ENCODE measurements around the gene ADAM10. TPM values are rescaled to one million over a fixed set of nuclear protein-coding genes. Genes with fewer than 3 reads are reported as not detected.

ADAM10 gene
- total RNA-seq, 1 donor from 2014 or later: 147 TPM

GRCh38 chr15:58684036-58684710 is 65.3 kb downstream of the ADAM10 start:
- peaks cover 19% of the 10 kb centered on the region for H3K4me1 Mint-ChIP-seq (ENCODE audit: low read depth)
- TF ChIP-seq, protein P1, sequence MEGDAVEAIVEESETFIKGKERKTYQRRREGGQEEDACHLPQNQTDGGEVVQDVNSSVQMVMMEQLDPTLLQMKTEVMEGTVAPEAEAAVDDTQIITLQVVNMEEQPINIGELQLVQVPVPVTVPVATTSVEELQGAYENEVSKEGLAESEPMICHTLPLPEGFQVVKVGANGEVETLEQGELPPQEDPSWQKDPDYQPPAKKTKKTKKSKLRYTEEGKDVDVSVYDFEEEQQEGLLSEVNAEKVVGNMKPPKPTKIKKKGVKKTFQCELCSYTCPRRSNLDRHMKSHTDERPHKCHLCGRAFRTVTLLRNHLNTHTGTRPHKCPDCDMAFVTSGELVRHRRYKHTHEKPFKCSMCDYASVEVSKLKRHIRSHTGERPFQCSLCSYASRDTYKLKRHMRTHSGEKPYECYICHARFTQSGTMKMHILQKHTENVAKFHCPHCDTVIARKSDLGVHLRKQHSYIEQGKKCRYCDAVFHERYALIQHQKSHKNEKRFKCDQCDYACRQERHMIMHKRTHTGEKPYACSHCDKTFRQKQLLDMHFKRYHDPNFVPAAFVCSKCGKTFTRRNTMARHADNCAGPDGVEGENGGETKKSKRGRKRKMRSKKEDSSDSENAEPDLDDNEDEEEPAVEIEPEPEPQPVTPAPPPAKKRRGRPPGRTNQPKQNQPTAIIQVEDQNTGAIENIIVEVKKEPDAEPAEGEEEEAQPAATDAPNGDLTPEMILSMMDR (IDR thresholded peaks at IDR 0.05): no peak
- H3K4me3 Mint-ChIP-seq (ENCODE audit: unreplicated experiment): no peak overlapping the region
- H3K9me3 Mint-ChIP-seq (ENCODE audit: low read depth): no peaks in the 10 kb centered on the region
- H3K27ac Mint-ChIP-seq (ENCODE audit: unreplicated experiment): no peak overlapping the region
- no peak for DNase-seq (ENCODE audit: low spot score)
- H3K36me3 Mint-ChIP-seq (ENCODE audit: low read depth): no peaks in the 10 kb centered on the region
- H3K27me3 Mint-ChIP-seq (ENCODE audit: low read depth): no peaks in the 10 kb centered on the region

DNA sequence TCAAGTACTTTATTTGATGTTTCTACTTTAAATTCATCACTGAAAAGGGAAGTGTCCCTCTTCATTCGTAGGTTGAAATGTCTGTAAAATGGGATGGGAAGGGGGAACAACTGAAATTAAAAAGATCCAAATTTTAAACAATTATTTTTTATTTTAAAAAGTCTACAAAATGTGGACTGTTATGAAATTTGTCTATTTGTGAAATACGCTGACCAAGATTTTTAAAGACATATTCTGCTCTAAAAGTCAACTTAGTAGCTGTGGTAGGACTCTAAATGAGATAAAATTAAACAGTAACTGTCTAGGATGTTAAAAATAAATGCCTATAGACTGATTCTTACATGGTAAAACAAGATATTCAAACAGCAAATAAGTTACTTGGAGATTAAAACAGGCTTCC is 67.3 kb downstream of the ADAM10 start:
- TF ChIP-seq, protein P1 (IDR thresholded peaks at IDR 0.05): no peak
- Mint-ChIP-seq H3K4me1 (ENCODE audit: low read depth) (peaks cover 19% of the 10 kb centered on the region), H3K27ac (ENCODE audit: unreplicated experiment) (no peak overlapping the region), H3K27me3 (ENCODE audit: low read depth) (no peaks in the 10 kb centered on the region), H3K9me3 (ENCODE audit: low read depth) (no peaks in the 10 kb centered on the region), H3K4me3 (ENCODE audit: unreplicated experiment) (no peak overlapping the region), H3K36me3 (ENCODE audit: low read depth) (no peaks in the 10 kb centered on the region)
- DNase-seq (ENCODE audit: low spot score): no peak

- Mint-ChIP-seq H3K27me3 (ENCODE audit: low read depth) (no peaks in the 10 kb centered on the region), H3K4me3 (ENCODE audit: unreplicated experiment) (no peak overlapping the region), H3K4me1 (ENCODE audit: low read depth) (peaks cover 12% of the 10 kb centered on the region), H3K36me3 (ENCODE audit: low read depth) (no peaks in the 10 kb centered on the region), H3K9me3 (ENCODE audit: low read depth) (no peaks in the 10 kb centered on the region), H3K27ac (ENCODE audit: unreplicated experiment) (no peak overlapping the region)
- DNase-seq (ENCODE audit: low spot score): no peak
- TF ChIP-seq, protein P1 (IDR thresholded peaks at IDR 0.05): no peak
These were observed 70.8 kb downstream of the ADAM10 start for GRCh38 chr15:58678683-58679082.

GRCh38 chr15:58677426-58677825 is 72.1 kb downstream of the ADAM10 start:
- no peaks in the 10 kb centered on the region for H3K36me3 Mint-ChIP-seq (ENCODE audit: low read depth)
- no peak for DNase-seq (ENCODE audit: low spot score)
- peaks cover 12% of the 10 kb centered on the region for H3K4me1 Mint-ChIP-seq (ENCODE audit: low read depth)
- H3K27me3 Mint-ChIP-seq (ENCODE audit: low read depth): no peaks in the 10 kb centered on the region
- no peak overlapping the region for H3K27ac Mint-ChIP-seq (ENCODE audit: unreplicated experiment)
- no peaks in the 10 kb centered on the region for H3K9me3 Mint-ChIP-seq (ENCODE audit: low read depth)
- no peak overlapping the region for H3K4me3 Mint-ChIP-seq (ENCODE audit: unreplicated experiment)
- TF ChIP-seq, protein P1 (IDR thresholded peaks at IDR 0.05): peak; percentile 54

GRCh38 chr15:58676766-58677165 is 72.7 kb downstream of the ADAM10 start:
- TF ChIP-seq, protein P1 (IDR thresholded peaks at IDR 0.05): no peak
- Mint-ChIP-seq H3K4me3 (ENCODE audit: unreplicated experiment) (no peak overlapping the region), H3K27ac (ENCODE audit: unreplicated experiment) (no peak overlapping the region), H3K36me3 (ENCODE audit: low read depth) (peaks cover 2% of the 10 kb centered on the region), H3K9me3 (ENCODE audit: low read depth) (no peaks in the 10 kb centered on the region), H3K27me3 (ENCODE audit: low read depth) (no peaks in the 10 kb centered on the region), H3K4me1 (ENCODE audit: low read depth) (peaks cover 8% of the 10 kb centered on the region)
- no peak for DNase-seq (ENCODE audit: low spot score)
